Caco-2 (cell line): ENCODE measurements around the gene ADCY7. TPM values are rescaled to one million over a fixed set of nuclear protein-coding genes. Genes with fewer than 3 reads are reported as not detected.

Experiments used
- BruUV-seq: library from RNA; stranded (reverse); fragments of 400-500 nt; replicated peaks from 2 replicates; lab custom pipeline; 2021; lab: Mats Ljungman, UMichigan
- CTCF ChIA-PET: fragments of 300-600 bp; sonication (Branson Sonifier 250); formaldehyde crosslinking; loops from one replicate; lab custom pipeline; 2022; ENCODE audit warnings: antibody characterized with exemption; lab: Charles Lee
- POLR2A ChIA-PET: fragments of 300-600 bp; sonication (Branson Sonifier 250); formaldehyde crosslinking; loops from one replicate; lab custom pipeline; 2022; ENCODE audit warnings: antibody characterized with exemption; lab: Charles Lee
- DNase-seq, 2 experiments: peaks; one replicate each; pipeline versions ENCODE4 v3.0.0 to v3.0.0-alpha.2; 2020 to 2022
- H3K27me3 ChIP-seq: replicated peaks from 2 replicates; pipeline ENCODE4 v1.6.0; 2011; ENCODE audit warnings: low read length; ENCODE audit not compliant: control insufficient read depth, insufficient read depth
- H3K36me3 ChIP-seq: 2 replicates; pipeline ENCODE4 v1.5.1; 2011; ENCODE audit warnings: low read length; ENCODE audit not compliant: control insufficient read depth, insufficient read depth
- H3K4me1 ChIP-seq: fragments of 250-450 bp; sonication (Bioruptor Pico); 2 replicates; pipeline ENCODE4 v1.5.1; 2020; ENCODE audit warnings: mild to moderate bottlenecking
- H3K4me3 ChIP-seq: 2 replicates; pipeline ENCODE4 v1.5.1; 2011; ENCODE audit warnings: low read depth, mild to moderate bottlenecking, control low read depth, low read length
- H3K9me3 ChIP-seq: fragments of 250-450 bp; sonication (Bioruptor Pico); 2 replicates; pipeline ENCODE4 v1.5.1; 2020; ENCODE audit warnings: mild to moderate bottlenecking, moderate library complexity
- H3K27ac Mint-ChIP-seq: one replicate; pipeline ENCODE4 v1.8.0; 2022; ENCODE audit warnings: mixed read lengths; ENCODE audit not compliant: unreplicated experiment
- H3K27me3 Mint-ChIP-seq: one replicate; pipeline ENCODE4 v1.8.0; 2022; ENCODE audit warnings: mixed read lengths; ENCODE audit not compliant: insufficient read depth, unreplicated experiment
- H3K36me3 Mint-ChIP-seq: one replicate; pipeline ENCODE4 v1.8.0; 2022; ENCODE audit warnings: mild to moderate bottlenecking, mixed read lengths; ENCODE audit not compliant: insufficient read depth, unreplicated experiment
- H3K4me1 Mint-ChIP-seq: one replicate; pipeline ENCODE4 v1.8.0; 2022; ENCODE audit warnings: low read depth, mixed read lengths; ENCODE audit not compliant: unreplicated experiment
- H3K4me3 Mint-ChIP-seq: one replicate; pipeline ENCODE4 v1.8.0; 2022; ENCODE audit warnings: mild to moderate bottlenecking, moderate library complexity, mixed read lengths; ENCODE audit not compliant: unreplicated experiment
- H3K9me3 Mint-ChIP-seq: one replicate; pipeline ENCODE4 v1.8.0; 2022; ENCODE audit warnings: mixed read lengths; ENCODE audit not compliant: unreplicated experiment
- CTCF ChIP-seq, 2 experiments: fragments of 200-600 bp in 1 of 2; IDR thresholded peaks; 1 replicate in 1 of 2; 2 replicates in 1 of 2; pipeline versions ENCODE4 v1.5.1 to v1.8.0; 2011 to 2022; ENCODE audit warnings: antibody characterized with exemption in 1 of 2, control low read depth in 1 of 2, inconsistent platforms in 1 of 2, low read depth in 1 of 2, low read length in 1 of 2, mild to moderate bottlenecking in 1 of 2, moderate library complexity in 1 of 2; ENCODE audit not compliant: insufficient read depth in 1 of 2, severe bottlenecking in 1 of 2, unreplicated experiment in 1 of 2
- intact Hi-C: fragments of 100-400 bp; cut with micrococcal nuclease; formaldehyde crosslinking; loops from one replicate; pipeline ENCODE4 v1.10.0; 2022; ENCODE audit not compliant: unreplicated experiment
- total RNA-seq: library from RNA; stranded (reverse); gene quantifications from 2 replicates; pipeline ENCODE4 v1.2.3, GENCODE V29; 2022

Gene ADCY7
- total RNA-seq, 1 experiment from 2014 or later, result 54.2 TPM

GRCh38 chr16:50275098-50275415, 8.7 kb downstream of the ADCY7 start:
- Mint-ChIP-seq H3K27me3 (no peaks in the 10 kb centered on the region), H3K36me3 (peaks cover 16% of the 10 kb centered on the region), H3K27ac (no peak overlapping the region), H3K9me3 (peaks cover 9% of the 10 kb centered on the region), H3K4me1 (no peaks in the 10 kb centered on the region), H3K4me3 (no peak overlapping the region)
- BruUV-seq, result no TSS peak
- intact Hi-C loops, result no loop called here
- Histone ChIP-seq H3K9me3 (no peaks in the 10 kb centered on the region), H3K4me3 (no peak overlapping the region), H3K4me1 (0 out of 2 replicates have a peak, but pooled peaks cover 3% of the 10 kb centered on the region), H3K36me3 (no peaks in the 10 kb centered on the region; the same call in 1 of the 2 replicates), H3K27me3 (no peaks in the 10 kb centered on the region)
- DNase-seq, result no peak
- TF ChIP-seq CTCF (IDR thresholded peaks at IDR 0.05; ENCODE audit: insufficient read depth in 1 of 2, low read depth in 1 of 2, low read length in 1 of 2, severe bottlenecking in 1 of 2, unreplicated experiment in 1 of 2), result no peak
- CTCF ChIA-PET, result interaction anchor here (0.6 to 1.7 kb wide), 2 partner anchors 55 to 531 kb away, joined by 9 to 10 read pairs; no protein-coding TSS in a partner anchor
- POLR2A ChIA-PET, result no interaction called here

GRCh38 chr16:50275428-50276325, 9.3 kb downstream of the ADCY7 start:
- Mint-ChIP-seq H3K27me3 (no peaks in the 10 kb centered on the region), H3K36me3 (peaks cover 14% of the 10 kb centered on the region), H3K9me3 (peaks cover 9% of the 10 kb centered on the region), H3K4me1 (no peaks in the 10 kb centered on the region), H3K27ac (no peak overlapping the region), H3K4me3 (no peak overlapping the region)
- BruUV-seq, result no TSS peak
- Histone ChIP-seq H3K36me3 (no peaks in the 10 kb centered on the region; the same call in 1 of the 2 replicates), H3K27me3 (no peaks in the 10 kb centered on the region), H3K4me1 (0 out of 2 replicates have a peak, but pooled peaks cover 3% of the 10 kb centered on the region), H3K4me3 (no peak overlapping the region), H3K9me3 (no peaks in the 10 kb centered on the region)
- no peak for TF ChIP-seq CTCF (IDR thresholded peaks at IDR 0.05; ENCODE audit: insufficient read depth in 1 of 2, low read depth in 1 of 2, low read length in 1 of 2, severe bottlenecking in 1 of 2, unreplicated experiment in 1 of 2)
- DNase-seq, result no peak
- ChIA-PET POLR2A (no interaction called here), CTCF (interaction anchor here (0.6 to 1.7 kb wide), 2 partner anchors 55 to 531 kb away, joined by 9 to 10 read pairs; no protein-coding TSS in a partner anchor)
- intact Hi-C loops, result no loop called here

GRCh38 chr16:50276326-50276640, 9.9 kb downstream of the ADCY7 start:
- no TSS peak for BruUV-seq
- no peaks in the 10 kb centered on the region; the same call in 1 of the 2 replicates for H3K36me3 ChIP-seq
- TF ChIP-seq CTCF (IDR thresholded peaks at IDR 0.05; ENCODE audit: insufficient read depth in 1 of 2, low read depth in 1 of 2, low read length in 1 of 2, severe bottlenecking in 1 of 2, unreplicated experiment in 1 of 2), result no peak

More at GRCh38 chr16:50276326-50276640, 9.9 kb downstream of the ADCY7 start:
- intact Hi-C loops, result no loop called here
- Mint-ChIP-seq H3K27me3 (no peaks in the 10 kb centered on the region), H3K4me1 (no peaks in the 10 kb centered on the region), H3K27ac (no peak overlapping the region), H3K36me3 (peaks cover 8% of the 10 kb centered on the region), H3K9me3 (peaks cover 9% of the 10 kb centered on the region), H3K4me3 (no peak overlapping the region)
- ChIA-PET CTCF (no interaction called here), POLR2A (no interaction called here)
- Histone ChIP-seq H3K4me1 (0 out of 2 replicates have a peak, but pooled peaks cover 3% of the 10 kb centered on the region), H3K27me3 (no peaks in the 10 kb centered on the region), H3K4me3 (no peak overlapping the region), H3K9me3 (no peaks in the 10 kb centered on the region)
- no peak for DNase-seq
